HG03378 (cell line): Measurements from ENCODE around the gene EEA1.

ENCODE experiments used
- ATAC-seq: cut with Tn5 transposase; IDR thresholded peaks from one replicate; pipeline ENCODE4 v1.9.1; 2021; ENCODE audit warnings: mild to moderate bottlenecking, moderate library complexity; ENCODE audit not compliant: unreplicated experiment

Gene EEA1

GRCh38 chr12:92938638-92939037, 9.5 kb upstream of the EEA1 start:
- ATAC-seq: no peak

- peak; percentile 68 for ATAC-seq
Observed at GRCh38 chr12:92938018-92938417, 8.9 kb upstream of the EEA1 start.

- ATAC-seq: no peak
Observed at GRCh38 chr12:92933606-92934005, 4.5 kb upstream of the EEA1 start.

GRCh38 chr12:92930421-92930820, 1.3 kb upstream of the EEA1 start:
- no peak for ATAC-seq

- no peak for ATAC-seq
Observed at GRCh38 chr12:92929983-92930382, 888 bp upstream of the EEA1 start.

GRCh38 chr12:92928421-92928961, 604 bp downstream of the EEA1 start:
- ATAC-seq: no peak

GRCh38 chr12:92927436-92928281, 1.4 kb downstream of the EEA1 start:
- peak; percentile 28 for ATAC-seq

- peak; percentile 41 for ATAC-seq
Observed at GRCh38 chr12:92927055-92927435, 2.0 kb downstream of the EEA1 start.

GRCh38 chr12:92926549-92926948, 2.5 kb downstream of the EEA1 start:
- no peak for ATAC-seq

- ATAC-seq: peak; percentile 81
Observed at GRCh38 chr12:92921877-92922276, 7.2 kb downstream of the EEA1 start.

- ATAC-seq: no peak
Observed at GRCh38 chr12:92915365-92915764, 13.7 kb downstream of the EEA1 start.

GRCh38 chr12:92914170-92914569, 14.9 kb downstream of the EEA1 start:
- no peak for ATAC-seq

- no peak for ATAC-seq
Observed at GRCh38 chr12:92912672-92913071, 16.4 kb downstream of the EEA1 start.

- no peak for ATAC-seq
Observed at GRCh38 chr12:92912052-92912451, 17.0 kb downstream of the EEA1 start.

GRCh38 chr12:92911339-92911738, 17.8 kb downstream of the EEA1 start:
- ATAC-seq: no peak

- no peak for ATAC-seq
Observed at GRCh38 chr12:92908108-92908507, 21.0 kb downstream of the EEA1 start.

- no peak for ATAC-seq
Observed at GRCh38 chr12:92905811-92906554, 23.1 kb downstream of the EEA1 start.

GRCh38 chr12:92905258-92905810, 23.8 kb downstream of the EEA1 start:
- ATAC-seq: no peak

- no peak for ATAC-seq
Observed at GRCh38 chr12:92900941-92901340, 28.2 kb downstream of the EEA1 start.

GRCh38 chr12:92899386-92900001, 29.6 kb downstream of the EEA1 start:
- ATAC-seq: no peak

- ATAC-seq: no peak
Observed at GRCh38 chr12:92898755-92899154, 30.3 kb downstream of the EEA1 start.
